GM21576 (cell line): ENCODE measurements around the gene P3H3.

Experiments
- ATAC-seq: cut with Tn5 transposase; IDR thresholded peaks from one replicate; pipeline ENCODE4 v1.9.1; 2021; ENCODE audit warnings: mild to moderate bottlenecking, moderate library complexity; ENCODE audit not compliant: unreplicated experiment

P3H3 gene

GRCh38 chr12:6826125-6826733 lies 2.0 kb upstream of the P3H3 start:
- ATAC-seq = no peak

- ATAC-seq = no peak
These were observed 1.3 kb upstream of the P3H3 start for GRCh38 chr12:6826734-6827436.

- no peak for ATAC-seq
These were observed 733 bp upstream of the P3H3 start for GRCh38 chr12:6827437-6827911.

- ATAC-seq = no peak
These were observed 751 bp downstream of the P3H3 start for GRCh38 chr12:6828781-6829535.

GRCh38 chr12:6829536-6830220 lies 1.5 kb downstream of the P3H3 start:
- ATAC-seq = no peak

- ATAC-seq = no peak
These were observed 2.2 kb downstream of the P3H3 start for GRCh38 chr12:6830286-6830890.

GRCh38 chr12:6830999-6831398 lies 2.8 kb downstream of the P3H3 start:
- no peak for ATAC-seq

- ATAC-seq = no peak
These were observed 3.3 kb downstream of the P3H3 start for GRCh38 chr12:6831450-6831995.

- ATAC-seq = no peak
These were observed 3.9 kb downstream of the P3H3 start for GRCh38 chr12:6832125-6832524.

- ATAC-seq = no peak
These were observed 5.1 kb downstream of the P3H3 start for GRCh38 chr12:6833189-6833890.

GRCh38 chr12:6834254-6834653 lies 6.0 kb downstream of the P3H3 start:
- no peak for ATAC-seq

GRCh38 chr12:6834873-6835272 lies 6.7 kb downstream of the P3H3 start:
- ATAC-seq = no peak

GRCh38 chr12:6836851-6837250 lies 8.6 kb downstream of the P3H3 start:
- ATAC-seq = no peak

- no peak for ATAC-seq
These were observed 9.3 kb downstream of the P3H3 start for GRCh38 chr12:6837370-6838060.

GRCh38 chr12:6838854-6839253 lies 10.6 kb downstream of the P3H3 start:
- no peak for ATAC-seq

GRCh38 chr12:6839482-6840201 lies 11.4 kb downstream of the P3H3 start:
- peak; percentile 74 for ATAC-seq

- ATAC-seq = no peak
These were observed 12.1 kb downstream of the P3H3 start for GRCh38 chr12:6840330-6840729.

- ATAC-seq = no peak
These were observed 12.7 kb downstream of the P3H3 start, which contains the start of gene GNB3 for GRCh38 chr12:6840761-6841515. Gene GNB3, plus strand, starts transcription at chr12:6840925. Its CDS starts 363 bp downstream, at chr12:6841288.
